Fibroblast of skin of abdomen (primary cell): ENCODE results near the gene AWAT1.
"Not testable (repeated sequence)": the region's sequence is repeated elsewhere in the genome, so short reads cannot be mapped to it uniquely, and the experiment has no call there.

Source experiments
- DNase-seq: peaks from one replicate; pipeline ENCODE4 v3.0.0-alpha.2; 2013

AWAT1 gene

GRCh38 chrX:70262952-70263567, 28.6 kb downstream of the AWAT1 start:
- DNase-seq, result peak; percentile 15

GRCh38 chrX:70264784-70265183, 30.3 kb downstream of the AWAT1 start:
- no peak for DNase-seq

GRCh38 chrX:70268034-70268433, 33.6 kb downstream of the AWAT1 start, which contains the start of gene ARR3:
Gene ARR3, plus strand, starts transcription at chrX:70268334. Its CDS starts 1,052 bp downstream, at chrX:70269386.
- no peak for DNase-seq

GRCh38 chrX:70274029-70274428, 39.6 kb downstream of the AWAT1 start:
- DNase-seq, result not testable (repeated sequence)

- DNase-seq, result no peak
Observed at GRCh38 chrX:70279081-70279480, 44.6 kb downstream of the AWAT1 start.

GRCh38 chrX:70280573-70280972, 46.1 kb downstream of the AWAT1 start:
- DNase-seq, result no peak

GRCh38 chrX:70281951-70282350, 47.5 kb downstream of the AWAT1 start, which contains the start of gene RAB41:
Gene RAB41, plus strand, starts transcription at chrX:70282172. Its CDS starts 46 bp downstream, at chrX:70282218.
- DNase-seq, result no peak

- no peak for DNase-seq
Observed at GRCh38 chrX:70289168-70289792, 54.8 kb downstream of the AWAT1 start.
